ENCODE measurements around the gene LRRC34. TPM values are rescaled to one million over a fixed set of nuclear protein-coding genes. Genes with fewer than 3 reads are reported as not detected.

LRRC34 gene
- polyA plus RNA-seq, 2 of the 4 experiments (the other 2 are of a cell fraction): not detected

DNA sequence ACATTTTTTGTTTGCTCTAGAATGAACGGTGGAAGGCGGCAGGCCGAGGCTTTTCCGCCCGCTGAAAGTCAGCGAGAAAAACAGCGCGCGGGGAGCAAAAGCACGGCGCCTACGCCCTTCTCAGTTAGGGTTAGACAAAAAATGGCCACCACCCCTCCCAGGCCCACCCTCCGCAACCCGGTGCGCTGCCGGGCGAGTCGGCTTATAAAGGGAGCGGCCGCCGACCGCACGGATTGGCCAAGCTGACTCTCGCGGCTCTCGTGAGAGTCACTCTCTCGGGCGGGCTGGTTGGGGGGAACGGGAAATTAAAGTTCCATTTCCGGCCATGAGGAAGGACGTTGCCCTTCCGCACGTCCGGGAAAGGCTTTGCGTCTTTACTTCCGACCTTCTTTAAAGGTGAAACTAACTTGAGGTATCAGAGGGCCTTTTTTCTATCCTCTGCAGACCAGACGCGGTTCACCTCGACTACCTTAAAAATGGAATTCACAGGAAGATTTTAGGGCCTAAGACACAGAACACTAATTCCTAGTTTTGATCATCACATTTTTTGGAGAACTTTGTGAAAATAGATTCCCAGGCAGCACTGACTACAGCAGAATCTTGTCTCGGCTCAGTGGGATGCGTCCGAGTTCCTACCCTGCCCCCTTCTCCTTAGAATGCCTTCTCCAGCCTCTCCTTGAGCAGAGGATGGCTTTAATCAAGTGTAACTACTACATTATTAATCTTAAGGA is 47.7 kb downstream of the LRRC34 start, which contains the start of gene TERC (continued):
- TF ChIP-seq HOXB13 (CRISPR knock-in tag; IDR thresholded peaks at IDR 0.05; ENCODE audit: low read depth) (no peak), PHF8 (IDR thresholded peaks at IDR 0.05; ENCODE audit: borderline replicate concordance, low read depth) (peak; percentile 87; the same call in 1 of the 2 replicates), EP300 (IDR thresholded peaks at IDR 0.05) (no peak), FOSL2 (IDR thresholded peaks at IDR 0.05) (no peak), FOSL2 (CRISPR knock-in tag; IDR thresholded peaks at IDR 0.05) (no peak; the same call in 1 of the 2 replicates), RAD21 (conservative IDR thresholded peaks at IDR 0.05 in 1 of 2, IDR thresholded peaks at IDR 0.05 in 1 of 2) (no peak), FOSB (CRISPR knock-in tag; IDR thresholded peaks at IDR 0.05) (peak; percentile 96), HOXA7 (CRISPR knock-in tag; IDR thresholded peaks at IDR 0.05) (peak; percentile 96), MAX (IDR thresholded peaks at IDR 0.05) (peak; percentile 79), TP53 (CRISPR knock-in tag; IDR thresholded peaks at IDR 0.05) (peak; percentile 26; the same call in 1 of the 2 replicates), FOXS1 (CRISPR knock-in tag; IDR thresholded peaks at IDR 0.05) (no peak), ESRRA (IDR thresholded peaks at IDR 0.05; ENCODE audit: borderline replicate concordance, low read length) (no peak), TFCP2L1 (CRISPR knock-in tag; IDR thresholded peaks at IDR 0.05) (peak; percentile 98), MYC (IDR thresholded peaks at IDR 0.05; ENCODE audit: borderline replicate concordance, low read length) (0 out of 2 replicates have a peak, but pooled peaks have one; percentile 39), RCOR1 (IDR thresholded peaks at IDR 0.05; ENCODE audit: low read depth, low read length) (no peak), ZFP36 (IDR thresholded peaks at IDR 0.05; ENCODE audit: borderline replicate concordance, partially characterized antibody) (no peak), RARB (CRISPR knock-in tag; IDR thresholded peaks at IDR 0.05) (peak; percentile 96), USF2 (IDR thresholded peaks at IDR 0.05) (no peak), HEYL (CRISPR knock-in tag; IDR thresholded peaks at IDR 0.05) (no peak), RNF2 (IDR thresholded peaks at IDR 0.05; ENCODE audit: borderline replicate concordance, low read depth) (no peak), HOXB5 (CRISPR knock-in tag; IDR thresholded peaks at IDR 0.05) (0 out of 2 replicates have a peak, but pooled peaks have one; percentile 12), HMGXB4 (CRISPR knock-in tag; IDR thresholded peaks at IDR 0.05; ENCODE audit: borderline replicate concordance) (no peak), RFX5 (IDR thresholded peaks at IDR 0.05) (no peak)

DNA sequence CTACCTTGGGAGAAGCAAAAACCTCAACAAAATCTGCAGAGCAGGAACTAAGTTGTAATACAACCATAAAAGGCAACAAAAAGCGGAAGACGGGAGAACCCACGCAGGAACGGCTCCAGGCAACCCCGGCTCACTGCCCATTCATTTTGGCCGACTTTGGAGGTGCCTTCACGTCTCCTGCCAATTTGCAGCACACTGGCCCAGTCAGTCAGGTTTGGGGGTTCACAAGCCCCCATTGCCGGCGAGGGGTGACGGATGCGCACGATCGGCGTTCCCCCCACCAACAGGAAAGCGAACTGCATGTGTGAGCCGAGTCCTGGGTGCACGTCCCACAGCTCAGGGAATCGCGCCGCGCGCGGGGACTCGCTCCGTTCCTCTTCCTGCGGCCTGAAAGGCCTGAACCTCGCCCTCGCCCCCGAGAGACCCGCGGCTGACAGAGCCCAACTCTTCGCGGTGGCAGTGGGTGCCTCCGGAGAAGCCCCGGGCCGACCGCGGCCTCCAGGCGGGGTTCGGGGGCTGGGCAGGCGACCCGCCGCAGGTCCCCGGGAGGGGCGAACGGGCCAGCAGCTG is 48.3 kb downstream of the LRRC34 start:
- TF ChIP-seq ZNF302 (CRISPR knock-in tag; IDR thresholded peaks at IDR 0.05) (no peak), POLR2A (IDR thresholded peaks at IDR 0.05; ENCODE audit: low read length) (peak; percentile 72), NR3C1 (IDR thresholded peaks at IDR 0.05) (no peak), ZFP36 (IDR thresholded peaks at IDR 0.05; ENCODE audit: borderline replicate concordance, partially characterized antibody) (no peak), HOXB5 (CRISPR knock-in tag; IDR thresholded peaks at IDR 0.05) (0 out of 2 replicates have a peak, but pooled peaks have one; percentile 23), KDM1A (IDR thresholded peaks at IDR 0.05; ENCODE audit: low read depth) (no peak), HMGXB4 (CRISPR knock-in tag; IDR thresholded peaks at IDR 0.05; ENCODE audit: borderline replicate concordance) (peak; percentile 80; the same call in 1 of the 2 replicates), RNF2 (IDR thresholded peaks at IDR 0.05; ENCODE audit: borderline replicate concordance, low read depth) (0 out of 2 replicates have a peak, but pooled peaks have one; percentile 46)
- no peak for FAIRE-seq
- peak; percentile 19 to 50 for DNase-seq (ENCODE audit: low read depth in 1 of 2, low spot score in 1 of 2)
- H3K4me2 ChIP-seq: peak overlapping the region; percentile 85
- H3K27ac ChIP-seq: peak overlapping the region; percentile 95 to 99
- H3K4me3 ChIP-seq: peak overlapping the region; percentile 92
- H3K9me3 ChIP-seq: peaks cover 18% of the 10 kb centered on the region
- peak; percentile 37 to 53 for ATAC-seq
- WGBS (ENCODE audit: missing lambda C conversion rate): 4% methylated on average over 24 of the region's 46 CpGs
- ChIA-PET POLR2A (interaction anchor here (0.6 to 1.5 kb wide), 6 partner anchors 9 to 1729 kb away, joined by 3 to 18 read pairs (median 6); partner anchors contain the start of genes MYNN and SEC62), CTCF (interaction anchor here (0.6 to 2.6 kb wide), 3 partner anchors 8 to 615 kb away, joined by 3 to 13 read pairs (median 10); partner anchors contain the start of gene MYNN)
- no peaks in the 10 kb centered on the region for H3K4me1 ChIP-seq
